SK-N-SH treated with all-trans-retinoic acid at 6 μM for 48 hours (cell line): ENCODE results near the gene TRIM44.

Experiments
- ESRRG ChIP-seq: fragments of 250-450 bp; sonication (Bioruptor Pico); IDR thresholded peaks from 2 replicates; pipeline ENCODE4 v1.6.1; 2021; ENCODE audit warnings: mild to moderate bottlenecking
- RARB ChIP-seq: fragments of 250-450 bp; sonication (Bioruptor Pico); IDR thresholded peaks from 2 replicates; pipeline ENCODE4 v1.8.0; 2021; ENCODE audit warnings: mild to moderate bottlenecking, moderate library complexity
- ZFP3 ChIP-seq: fragments of 250-450 bp; sonication (Bioruptor Pico); IDR thresholded peaks from 2 replicates; pipeline ENCODE4 v1.5.0; 2020; ENCODE audit warnings: mild to moderate bottlenecking, moderate library complexity
- ZNF70 ChIP-seq: fragments of 450-650 bp; formaldehyde crosslinking; IDR thresholded peaks from 2 replicates; pipeline ENCODE4 v1.5.0; 2020; ENCODE audit warnings: mild to moderate bottlenecking, moderate library complexity
- TF ChIP-seq, protein P1 (sequence below): fragments of 250-450 bp; sonication (Bioruptor Pico); IDR thresholded peaks from 2 replicates; pipeline ENCODE4 v1.8.0; 2020; ENCODE audit warnings: mild to moderate bottlenecking, moderate library complexity, borderline replicate concordance
- TF ChIP-seq, protein P2 (sequence below): fragments of 250-450 bp; sonication (Bioruptor Pico); IDR thresholded peaks from 2 replicates; pipeline ENCODE4 v1.5.1; 2020; ENCODE audit warnings: low read depth, mild to moderate bottlenecking, moderate library complexity

DNA sequence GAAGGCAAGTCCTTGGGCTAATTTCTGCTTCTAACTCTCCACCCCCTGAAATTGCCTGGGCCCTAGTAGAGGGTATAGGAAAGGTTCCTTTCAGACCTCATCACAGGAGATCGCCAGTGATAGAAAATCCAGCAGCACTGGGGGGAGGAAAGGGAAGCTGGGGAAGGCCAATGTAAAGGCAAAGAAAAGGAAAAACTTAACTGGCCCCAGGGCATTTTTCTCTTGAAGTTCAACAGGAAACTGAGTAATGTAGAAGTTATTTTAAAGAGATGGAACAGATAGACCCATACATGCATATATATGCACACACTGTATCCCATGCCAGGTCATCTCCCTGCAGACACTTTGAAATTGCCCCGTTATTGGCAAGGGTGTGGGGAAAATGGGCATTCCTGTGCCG, 134.0 kb downstream of the TRIM44 start:
- TF ChIP-seq, protein P1, sequence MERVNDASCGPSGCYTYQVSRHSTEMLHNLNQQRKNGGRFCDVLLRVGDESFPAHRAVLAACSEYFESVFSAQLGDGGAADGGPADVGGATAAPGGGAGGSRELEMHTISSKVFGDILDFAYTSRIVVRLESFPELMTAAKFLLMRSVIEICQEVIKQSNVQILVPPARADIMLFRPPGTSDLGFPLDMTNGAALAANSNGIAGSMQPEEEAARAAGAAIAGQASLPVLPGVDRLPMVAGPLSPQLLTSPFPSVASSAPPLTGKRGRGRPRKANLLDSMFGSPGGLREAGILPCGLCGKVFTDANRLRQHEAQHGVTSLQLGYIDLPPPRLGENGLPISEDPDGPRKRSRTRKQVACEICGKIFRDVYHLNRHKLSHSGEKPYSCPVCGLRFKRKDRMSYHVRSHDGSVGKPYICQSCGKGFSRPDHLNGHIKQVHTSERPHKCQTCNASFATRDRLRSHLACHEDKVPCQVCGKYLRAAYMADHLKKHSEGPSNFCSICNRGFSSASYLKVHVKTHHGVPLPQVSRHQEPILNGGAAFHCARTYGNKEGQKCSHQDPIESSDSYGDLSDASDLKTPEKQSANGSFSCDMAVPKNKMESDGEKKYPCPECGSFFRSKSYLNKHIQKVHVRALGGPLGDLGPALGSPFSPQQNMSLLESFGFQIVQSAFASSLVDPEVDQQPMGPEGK (CRISPR knock-in tag), result no peak
- TF ChIP-seq ESRRG (CRISPR knock-in tag) (no peak), RARB (CRISPR knock-in tag) (no peak), ZNF70 (CRISPR knock-in tag) (no peak), ZFP3 (CRISPR knock-in tag) (no peak)
- TF ChIP-seq, protein P2, sequence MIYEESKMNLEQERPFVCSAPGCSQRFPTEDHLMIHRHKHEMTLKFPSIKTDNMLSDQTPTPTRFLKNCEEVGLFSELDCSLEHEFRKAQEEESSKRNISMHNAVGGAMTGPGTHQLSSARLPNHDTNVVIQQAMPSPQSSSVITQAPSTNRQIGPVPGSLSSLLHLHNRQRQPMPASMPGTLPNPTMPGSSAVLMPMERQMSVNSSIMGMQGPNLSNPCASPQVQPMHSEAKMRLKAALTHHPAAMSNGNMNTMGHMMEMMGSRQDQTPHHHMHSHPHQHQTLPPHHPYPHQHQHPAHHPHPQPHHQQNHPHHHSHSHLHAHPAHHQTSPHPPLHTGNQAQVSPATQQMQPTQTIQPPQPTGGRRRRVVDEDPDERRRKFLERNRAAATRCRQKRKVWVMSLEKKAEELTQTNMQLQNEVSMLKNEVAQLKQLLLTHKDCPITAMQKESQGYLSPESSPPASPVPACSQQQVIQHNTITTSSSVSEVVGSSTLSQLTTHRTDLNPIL (CRISPR knock-in tag), result no peak
